Sigmoid colon (tissue), 7 donors: ENCODE data around the gene CEP164. TPM values are rescaled to one million over a fixed set of nuclear protein-coding genes. Genes with fewer than 3 reads are reported as not detected.

Experiments used
- DNase-seq: peaks from one replicate; pipeline ENCODE4 v3.0.0-alpha.2; 2019
- H3K27ac ChIP-seq, 4 donors: fragments of 200-600 bp; sonication (generic); one replicate each; pipeline ENCODE4 v1.5.1; 2016 to 2019; ENCODE audit warnings: mild to moderate bottlenecking in 1 of 4
- H3K27me3 ChIP-seq, 3 donors: fragments of 200-600 bp; sonication (generic); one replicate each; pipeline ENCODE4 v1.5.1; 2019; ENCODE audit warnings: mild to moderate bottlenecking in 1 of 3
- H3K36me3 ChIP-seq, 4 donors: fragments of 200-600 bp; sonication (generic); one replicate each; pipeline ENCODE4 v1.5.1; 2016 to 2019
- H3K4me1 ChIP-seq, 4 donors: fragments of 200-600 bp; sonication (generic); one replicate each; pipeline ENCODE4 v1.5.1; 2017 to 2019
- H3K4me3 ChIP-seq, 4 donors: fragments of 200-600 bp; sonication (generic); one replicate each; pipeline ENCODE4 v1.5.1; 2017 to 2019; ENCODE audit warnings: mild to moderate bottlenecking in 2 of 4, moderate library complexity in 1 of 4
- H3K9me3 ChIP-seq, 4 donors: fragments of 200-600 bp in 3 of 4; sonication (generic) in 3 of 4; one replicate each; pipeline versions ENCODE4 v1.5.1 to v1.6.1; 2013 to 2019
- EP300 ChIP-seq, 4 donors: sonication (generic); formaldehyde crosslinking; IDR thresholded peaks; one replicate each; pipeline ENCODE4 v1.6.1; 2017; ENCODE audit warnings: antibody characterized with exemption in 4 of 4
- POLR2A ChIP-seq, 2 donors: fragments of 450-650 bp; IDR thresholded peaks; one replicate each; pipeline ENCODE4 v1.6.1; 2016; ENCODE audit warnings: antibody characterized with exemption in 2 of 2, mild to moderate bottlenecking in 2 of 2, moderate library complexity in 2 of 2
- POLR2AphosphoS5 ChIP-seq, 4 donors: sonication (generic); formaldehyde crosslinking; IDR thresholded peaks; one replicate each; pipeline ENCODE4 v1.6.1; 2017; ENCODE audit warnings: antibody characterized with exemption in 4 of 4
- WGBS, 2 donors: extraction: QIAGEN DNeasy Blood & Tissue Kit; methylation state at CpG; one replicate each; pipeline ENCODE4 v1.1.7; 2013; 5-methylcytosine and 5-hydroxymethylcytosine counted together
- intact Hi-C: fragments of 100-400 bp; cut with DNase I; formaldehyde crosslinking; loops from one replicate; pipeline ENCODE4 v1.15.1; 2023
- polyA plus RNA-seq, 3 donors: library from polyadenylated mRNA; stranded (reverse); fragments of 200-250 nt; gene quantifications; one replicate each; pipeline ENCODE4 v1.2.3, GENCODE V29; 2013
- total RNA-seq, 4 donors: library from RNA; depleted of rRNA; stranded (reverse); fragments of >200 nt; gene quantifications; one replicate each; pipeline ENCODE4 v1.1.0, GENCODE V29; 2016
- TF ChIP-seq, protein P1 (sequence below), 4 experiments: fragments of 450-650 bp in 3 of 4; fragments of 200-600 bp in 1 of 4; IDR thresholded peaks; one replicate each; pipeline ENCODE4 v1.5.1; 2016 to 2019; ENCODE audit warnings: antibody characterized with exemption in 4 of 4, mild to moderate bottlenecking in 3 of 4, moderate library complexity in 2 of 4
- donor health status: healthy with polysubstance abuse.
- donor health status: Bipolar disorder and iron deficiency.
- donor health status: healthy.

CEP164 gene
- total and polyA plus RNA-seq, 7 donors: 1.8 to 40.4 (median 16.3) TPM

GRCh38 chr11:117461396-117462182 lies 133.9 kb downstream of the CEP164 start:
- DNase-seq: peak; percentile 45
- Histone ChIP-seq H3K9me3 (no peaks in the 10 kb centered on the region), H3K4me1 (no peaks in the 10 kb centered on the region), H3K27me3 (no peaks in the 10 kb centered on the region), H3K36me3 (peaks cover 0 to 12% (median 0%) of the 10 kb centered on the region in 4 donors), H3K4me3 (no peak overlapping the region), H3K27ac (no peak overlapping the region)
- intact Hi-C loops: no loop called here
- TF ChIP-seq EP300 (IDR thresholded peaks at IDR 0.05) (no peak), POLR2A (IDR thresholded peaks at IDR 0.05) (no peak), POLR2AphosphoS5 (IDR thresholded peaks at IDR 0.05) (no peak)
- TF ChIP-seq, protein P1, sequence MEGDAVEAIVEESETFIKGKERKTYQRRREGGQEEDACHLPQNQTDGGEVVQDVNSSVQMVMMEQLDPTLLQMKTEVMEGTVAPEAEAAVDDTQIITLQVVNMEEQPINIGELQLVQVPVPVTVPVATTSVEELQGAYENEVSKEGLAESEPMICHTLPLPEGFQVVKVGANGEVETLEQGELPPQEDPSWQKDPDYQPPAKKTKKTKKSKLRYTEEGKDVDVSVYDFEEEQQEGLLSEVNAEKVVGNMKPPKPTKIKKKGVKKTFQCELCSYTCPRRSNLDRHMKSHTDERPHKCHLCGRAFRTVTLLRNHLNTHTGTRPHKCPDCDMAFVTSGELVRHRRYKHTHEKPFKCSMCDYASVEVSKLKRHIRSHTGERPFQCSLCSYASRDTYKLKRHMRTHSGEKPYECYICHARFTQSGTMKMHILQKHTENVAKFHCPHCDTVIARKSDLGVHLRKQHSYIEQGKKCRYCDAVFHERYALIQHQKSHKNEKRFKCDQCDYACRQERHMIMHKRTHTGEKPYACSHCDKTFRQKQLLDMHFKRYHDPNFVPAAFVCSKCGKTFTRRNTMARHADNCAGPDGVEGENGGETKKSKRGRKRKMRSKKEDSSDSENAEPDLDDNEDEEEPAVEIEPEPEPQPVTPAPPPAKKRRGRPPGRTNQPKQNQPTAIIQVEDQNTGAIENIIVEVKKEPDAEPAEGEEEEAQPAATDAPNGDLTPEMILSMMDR (IDR thresholded peaks at IDR 0.05): no peak
- 92 to 94% methylated on average over 16 of the region's 16 CpGs for WGBS, 2 donors

DNA sequence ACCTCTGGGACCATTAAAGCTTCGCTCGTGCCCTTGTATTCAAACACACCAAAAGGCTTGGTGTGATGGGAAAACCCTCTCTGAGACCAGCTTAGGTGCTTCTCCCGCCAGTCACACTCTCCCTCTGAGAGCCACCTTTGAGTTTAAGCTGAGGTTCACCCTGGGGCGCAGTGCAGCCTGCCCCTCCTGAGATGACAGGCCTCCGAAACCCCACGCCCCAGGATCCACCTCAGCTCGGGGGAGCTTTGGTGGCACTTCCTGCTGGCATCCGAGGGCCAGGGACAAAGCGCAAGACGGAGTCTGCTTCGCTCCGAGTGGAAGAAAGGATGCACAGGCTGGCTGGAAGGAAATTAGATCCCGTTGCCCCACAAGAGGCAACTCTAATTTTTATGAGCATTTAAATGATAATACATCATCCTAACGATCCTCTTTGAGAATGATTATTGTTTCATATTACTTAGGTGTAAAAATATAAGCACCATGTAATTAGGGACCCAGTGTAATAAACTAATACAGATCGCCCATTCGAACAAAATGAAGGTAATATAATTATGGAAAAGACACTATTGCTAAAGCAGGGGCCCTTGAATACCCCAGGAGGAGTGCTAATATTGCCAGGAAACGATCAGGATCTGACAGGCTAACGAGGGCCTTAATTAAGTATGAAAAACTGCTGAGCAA lies 134.7 kb downstream of the CEP164 start:
- no peak overlapping the region for H3K4me3 ChIP-seq
- H3K9me3 ChIP-seq: no peaks in the 10 kb centered on the region
- DNase-seq: peak; percentile 30
- WGBS, 2 donors: 80 to 85% methylated on average over 18 of the region's 18 CpGs
- H3K27ac ChIP-seq: no peak overlapping the region
- no peaks in the 10 kb centered on the region for H3K4me1 ChIP-seq
- TF ChIP-seq POLR2AphosphoS5 (IDR thresholded peaks at IDR 0.05) (no peak), EP300 (IDR thresholded peaks at IDR 0.05) (no peak), POLR2A (IDR thresholded peaks at IDR 0.05) (no peak)
- TF ChIP-seq, protein P1 (IDR thresholded peaks at IDR 0.05): no peak
- no peaks in the 10 kb centered on the region for H3K27me3 ChIP-seq
- peaks cover 0 to 12% (median 0%) of the 10 kb centered on the region in 4 donors for H3K36me3 ChIP-seq
- intact Hi-C loops: no loop called here

DNA sequence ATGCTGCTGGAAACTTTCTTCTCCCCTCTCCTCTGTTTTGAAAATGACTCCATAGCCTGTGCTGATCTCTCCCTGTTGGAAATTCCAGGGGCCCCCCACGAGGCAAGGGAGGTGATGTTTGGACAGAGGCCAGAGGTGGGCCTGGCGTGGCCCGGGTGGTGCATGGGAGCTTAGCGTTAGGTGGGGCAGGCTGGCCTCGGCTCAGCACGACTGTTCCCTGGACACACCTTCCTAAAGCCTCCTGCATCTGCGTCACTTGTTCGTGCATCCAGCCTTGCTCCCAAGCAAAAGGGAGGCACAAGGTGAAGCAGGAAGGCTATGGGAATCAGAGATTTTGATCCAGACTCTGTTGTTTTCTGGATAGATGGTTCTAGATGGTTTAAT lies 135.2 kb downstream of the CEP164 start:
- TF ChIP-seq POLR2AphosphoS5 (IDR thresholded peaks at IDR 0.05) (no peak), POLR2A (IDR thresholded peaks at IDR 0.05) (no peak), EP300 (IDR thresholded peaks at IDR 0.05) (no peak)
- TF ChIP-seq, protein P1 (IDR thresholded peaks at IDR 0.05): no peak
- intact Hi-C loops: no loop called here
- Histone ChIP-seq H3K27me3 (no peaks in the 10 kb centered on the region), H3K4me1 (no peaks in the 10 kb centered on the region), H3K36me3 (peaks cover 0 to 12% (median 0%) of the 10 kb centered on the region in 4 donors), H3K4me3 (no peak overlapping the region), H3K9me3 (no peaks in the 10 kb centered on the region), H3K27ac (no peak overlapping the region)
- no peak for DNase-seq
- WGBS, 2 donors: 29 to 70% methylated on average over 8 of the region's 8 CpGs

Other genes starting within 250 kb of the CEP164 start
- 10 to 100 TPM; 35.3 to 53.2 (median 40.9) TPM for gene SIK3, start 229.4 kb upstream of the CEP164 start, total RNA-seq
- 10 to 100 TPM in 1 of 3 donors, 1 to 10 TPM in 2; 5.5 to 16.5 (median 7.8) TPM for gene SIK3, start 229.4 kb upstream of the CEP164 start, polyA plus RNA-seq
- 10 to 100 TPM; 42.1 to 76.4 (median 58.0) TPM for gene PAFAH1B2, start 183.6 kb upstream of the CEP164 start, total RNA-seq
- 10 to 100 TPM; 26.0 to 33.1 (median 28.8) TPM for gene PAFAH1B2, start 183.6 kb upstream of the CEP164 start, polyA plus RNA-seq
- 10 to 100 TPM; 20.7 to 50.7 (median 28.5) TPM for gene SIDT2, start 149.1 kb upstream of the CEP164 start, total RNA-seq
- gene SIDT2, start 149.1 kb upstream of the CEP164 start, polyA plus RNA-seq: 10 to 100 TPM in 2 of 3 donors, 1 to 10 TPM in 1; 7.6 to 33.1 (median 12.0) TPM
- over 10,000 TPM in 3 of 4 donors, 1,000 to 10,000 TPM in 1; 6,854 to 14,048 (median 12,596) TPM for gene TAGLN, start 128.5 kb upstream of the CEP164 start, total RNA-seq
- 1,000 to 10,000 TPM in 1 of 3 donors, 100 to 1,000 TPM in 2; 112 to 1,100 (median 337) TPM for gene TAGLN, start 128.5 kb upstream of the CEP164 start, polyA plus RNA-seq
- 10 to 100 TPM; 22.1 to 55.1 (median 31.1) TPM for gene PCSK7, start 95.8 kb upstream of the CEP164 start, total RNA-seq
- 100 to 1,000 TPM in 1 of 3 donors, 10 to 100 TPM in 2; 18.0 to 116 (median 21.7) TPM for gene PCSK7, start 95.8 kb upstream of the CEP164 start, polyA plus RNA-seq
- 10 to 100 TPM; 11.1 to 23.8 (median 12.8) TPM for gene RNF214, start 95.2 kb upstream of the CEP164 start, total RNA-seq
- 10 to 100 TPM in 2 of 3 donors, 1 to 10 TPM in 1; 6.2 to 12.0 (median 10.2) TPM for gene RNF214, start 95.2 kb upstream of the CEP164 start, polyA plus RNA-seq
- gene BACE1-AS, start 36.5 kb upstream of the CEP164 start, total RNA-seq: 10 to 100 TPM in 1 of 4 donors, 1 to 10 TPM in 3; 5.6 to 11.6 (median 6.6) TPM
- gene BACE1-AS, start 36.5 kb upstream of the CEP164 start, polyA plus RNA-seq: 1 to 10 TPM in 2 of 3 donors, under 1 TPM in 1; 0.69 to 4.2 (median 3.8) TPM
- gene BACE1, start 11.6 kb upstream of the CEP164 start, total RNA-seq: 10 to 100 TPM; 13.2 to 24.6 (median 16.0) TPM
- 1 to 10 TPM; 1.8 to 7.0 (median 3.6) TPM for gene BACE1, start 11.6 kb upstream of the CEP164 start, polyA plus RNA-seq